Calu3 (cell line): Measurements from ENCODE around the gene ITPR1. TPM values are rescaled to one million over a fixed set of nuclear protein-coding genes. Genes with fewer than 3 reads are reported as not detected.

ENCODE experiments used
- BruUV-seq: library from RNA; stranded (reverse); fragments of 400-500 nt; replicated peaks from 2 replicates; lab custom pipeline; 2021; lab: Mats Ljungman, UMichigan
- CTCF ChIA-PET: fragments of 300-600 bp; sonication (Branson Sonifier 250); formaldehyde crosslinking; loops from one replicate; lab custom pipeline; 2022; ENCODE audit warnings: antibody characterized with exemption; lab: Charles Lee
- DNase-seq: peaks from one replicate; pipeline ENCODE4 v3.0.0; 2022
- H3K27ac Mint-ChIP-seq: one replicate; pipeline ENCODE4 v1.8.0; 2022; ENCODE audit warnings: mixed read lengths; ENCODE audit not compliant: unreplicated experiment
- H3K27me3 Mint-ChIP-seq: one replicate; pipeline ENCODE4 v1.8.0; 2022; ENCODE audit warnings: mixed read lengths; ENCODE audit not compliant: unreplicated experiment
- H3K36me3 Mint-ChIP-seq: one replicate; pipeline ENCODE4 v1.8.0; 2022; ENCODE audit warnings: mild to moderate bottlenecking, moderate library complexity, mixed read lengths; ENCODE audit not compliant: insufficient read depth, unreplicated experiment
- H3K4me1 Mint-ChIP-seq: one replicate; pipeline ENCODE4 v1.8.0; 2022; ENCODE audit warnings: mild to moderate bottlenecking, low read depth, mixed read lengths; ENCODE audit not compliant: unreplicated experiment
- H3K4me3 Mint-ChIP-seq: one replicate; pipeline ENCODE4 v1.8.0; 2022; ENCODE audit warnings: mild to moderate bottlenecking, low read depth, moderate library complexity, mixed read lengths; ENCODE audit not compliant: unreplicated experiment
- H3K9me3 Mint-ChIP-seq: one replicate; pipeline ENCODE4 v1.8.0; 2022; ENCODE audit warnings: low read depth, mixed read lengths; ENCODE audit not compliant: unreplicated experiment
- CTCF ChIP-seq: fragments of 200-600 bp; IDR thresholded peaks from one replicate; pipeline ENCODE4 v1.8.0; 2022; ENCODE audit warnings: antibody characterized with exemption; ENCODE audit not compliant: unreplicated experiment
- intact Hi-C: fragments of 100-400 bp; cut with micrococcal nuclease; formaldehyde crosslinking; loops from one replicate; pipeline ENCODE4 v1.10.0; 2022; ENCODE audit not compliant: unreplicated experiment
- total RNA-seq: library from RNA; stranded (reverse); gene quantifications from 2 replicates; pipeline ENCODE4 v1.2.3, GENCODE V29; 2022

Gene ITPR1
- total RNA-seq, 1 experiment from 2014 or later = 4.2 TPM

DNA sequence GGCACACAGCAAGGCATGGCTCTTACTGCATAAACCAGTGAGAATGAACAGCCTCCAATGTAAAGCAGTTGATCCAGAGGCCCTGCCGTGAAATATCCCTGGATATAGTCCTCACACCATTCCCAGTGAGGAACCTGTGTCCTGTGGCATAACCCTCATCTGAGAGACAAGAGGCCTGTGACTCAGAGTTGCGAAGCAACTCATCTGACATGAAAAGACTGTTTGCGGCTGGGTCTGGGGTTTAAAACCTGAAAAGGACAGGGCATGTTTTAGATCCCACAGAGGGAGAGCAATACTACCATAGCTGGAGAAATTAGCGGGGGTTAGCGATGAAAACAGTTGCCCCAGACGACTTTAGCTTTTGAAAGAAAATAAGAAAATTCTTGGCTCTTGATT is 320.8 kb downstream of the ITPR1 start:
- H3K9me3 Mint-ChIP-seq = peaks cover 10% of the 10 kb centered on the region
- no peak for TF ChIP-seq CTCF
- no peak for DNase-seq
- H3K4me3 Mint-ChIP-seq = no peak overlapping the region
- intact Hi-C loops = no loop called here
- H3K4me1 Mint-ChIP-seq = no peaks in the 10 kb centered on the region
- no peak overlapping the region for H3K27ac Mint-ChIP-seq
- BruUV-seq = no TSS peak
- no peaks in the 10 kb centered on the region for H3K36me3 Mint-ChIP-seq
- CTCF ChIA-PET = no interaction called here
- H3K27me3 Mint-ChIP-seq = no peaks in the 10 kb centered on the region

DNA sequence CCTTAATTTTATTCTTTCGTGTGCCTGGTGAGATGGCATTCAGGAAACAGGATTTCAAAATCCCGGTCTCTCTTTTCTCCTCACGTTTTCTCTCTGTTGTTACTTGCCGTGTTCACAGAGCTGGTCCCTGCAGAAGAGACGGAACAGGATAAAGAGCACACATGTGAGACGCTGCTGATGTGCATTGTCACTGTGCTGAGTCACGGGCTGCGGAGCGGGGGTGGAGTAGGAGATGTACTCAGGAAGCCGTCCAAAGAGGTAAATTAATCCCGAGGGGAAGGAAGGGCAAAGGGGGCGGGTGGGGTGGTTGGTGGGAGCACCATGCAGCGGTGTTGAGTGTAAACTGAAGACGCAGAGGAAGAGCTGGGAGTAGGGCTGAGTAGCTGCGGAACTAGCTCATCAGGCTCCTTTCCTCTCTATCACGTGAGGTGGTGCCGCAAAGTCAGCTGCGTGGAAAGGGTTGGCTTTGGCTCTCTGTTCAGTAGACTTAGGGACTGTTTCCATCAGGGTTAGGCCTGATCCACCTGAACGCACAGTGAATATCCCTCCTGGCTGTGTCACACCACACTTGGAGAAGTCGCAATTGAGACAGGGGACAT is 321.3 kb downstream of the ITPR1 start:
- CTCF ChIA-PET = no interaction called here

GRCh38 chr3:4814904-4815574 is 321.9 kb downstream of the ITPR1 start:
- no peak overlapping the region for H3K27ac Mint-ChIP-seq
- CTCF ChIA-PET = interaction anchor here (0.7 kb wide), 1 partner anchor 80 kb away, joined by 3 read pairs; no protein-coding TSS in a partner anchor
- intact Hi-C loops = no loop called here
- no peak for DNase-seq
- H3K4me3 Mint-ChIP-seq = no peak overlapping the region
- H3K36me3 Mint-ChIP-seq = no peaks in the 10 kb centered on the region
- BruUV-seq = no TSS peak
- no peaks in the 10 kb centered on the region for H3K27me3 Mint-ChIP-seq
- no peaks in the 10 kb centered on the region for H3K4me1 Mint-ChIP-seq
- TF ChIP-seq CTCF = no peak
- H3K9me3 Mint-ChIP-seq = peaks cover 10% of the 10 kb centered on the region

More for the DNA sequence above, 321.3 kb downstream of the ITPR1 start:
- H3K9me3 Mint-ChIP-seq = peaks cover 10% of the 10 kb centered on the region
- TF ChIP-seq CTCF = no peak
- no TSS peak for BruUV-seq
- H3K4me1 Mint-ChIP-seq = no peaks in the 10 kb centered on the region
- no peak for DNase-seq
- intact Hi-C loops = no loop called here
- H3K4me3 Mint-ChIP-seq = no peak overlapping the region
- no peaks in the 10 kb centered on the region for H3K27me3 Mint-ChIP-seq
- H3K36me3 Mint-ChIP-seq = no peaks in the 10 kb centered on the region
- H3K27ac Mint-ChIP-seq = no peak overlapping the region

- BruUV-seq = no TSS peak
- no peak for TF ChIP-seq CTCF
- H3K9me3 Mint-ChIP-seq = peaks cover 10% of the 10 kb centered on the region
- no peaks in the 10 kb centered on the region for H3K4me1 Mint-ChIP-seq
- no peaks in the 10 kb centered on the region for H3K36me3 Mint-ChIP-seq
- no peaks in the 10 kb centered on the region for H3K27me3 Mint-ChIP-seq
- DNase-seq = no peak
- no peak overlapping the region for H3K27ac Mint-ChIP-seq
- no peak overlapping the region for H3K4me3 Mint-ChIP-seq
- intact Hi-C loops = no loop called here
- CTCF ChIA-PET = no interaction called here
Observed at GRCh38 chr3:4816306-4816705, 323.2 kb downstream of the ITPR1 start.
